ENCODE results near the gene ORC1.

The ORC1 gene

DNA sequence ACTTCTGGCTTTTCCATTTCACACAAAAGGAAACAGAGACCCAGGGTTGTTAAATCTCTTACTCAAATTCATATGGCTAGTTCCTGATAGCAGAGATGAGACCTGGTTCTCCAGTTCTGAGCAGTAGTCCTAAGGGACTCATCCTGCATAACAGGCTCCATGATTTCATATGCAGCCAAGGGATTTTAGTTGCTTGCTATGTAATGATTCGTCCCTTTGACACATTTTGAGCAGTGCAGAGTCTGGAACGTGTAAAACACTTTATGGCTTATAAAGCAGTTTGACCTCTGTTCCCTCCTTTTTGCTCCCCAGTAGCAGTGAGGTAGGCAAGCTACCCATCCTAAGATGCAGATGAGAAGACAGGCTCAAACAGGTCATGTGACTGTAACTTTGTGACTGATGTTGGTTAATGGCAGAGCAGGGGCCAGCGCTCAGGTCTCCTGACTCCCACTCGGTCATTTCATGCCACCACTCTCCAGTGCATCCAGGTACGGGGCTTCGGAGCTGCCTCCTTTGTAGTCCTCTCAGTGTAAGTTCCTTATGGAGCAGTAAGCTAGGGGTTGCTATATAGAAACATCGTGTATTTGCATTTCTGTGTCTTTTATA, 62.5 kb downstream of the ORC1 start:
- DNase-seq = no peak

DNA sequence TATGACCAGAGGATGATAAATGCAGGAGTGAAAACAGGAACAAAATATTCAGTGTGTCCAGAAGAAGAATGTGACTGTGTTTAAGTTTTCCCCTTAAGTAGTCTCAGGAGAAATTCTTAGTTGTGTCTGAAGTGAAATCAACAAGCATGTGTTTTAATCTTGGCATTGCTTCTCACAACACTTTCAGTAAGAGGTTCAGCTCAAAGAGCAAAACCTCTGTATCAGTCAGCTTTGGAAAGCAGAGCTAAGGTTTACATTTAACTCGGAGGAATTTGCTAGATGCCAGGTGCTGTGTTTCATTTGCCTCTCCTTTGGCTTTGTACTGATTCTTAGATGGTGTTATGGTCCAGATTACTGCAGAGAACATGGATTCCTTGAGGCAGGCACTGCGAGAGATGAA, 66.8 kb downstream of the ORC1 start:
- no peak for DNase-seq

DNA sequence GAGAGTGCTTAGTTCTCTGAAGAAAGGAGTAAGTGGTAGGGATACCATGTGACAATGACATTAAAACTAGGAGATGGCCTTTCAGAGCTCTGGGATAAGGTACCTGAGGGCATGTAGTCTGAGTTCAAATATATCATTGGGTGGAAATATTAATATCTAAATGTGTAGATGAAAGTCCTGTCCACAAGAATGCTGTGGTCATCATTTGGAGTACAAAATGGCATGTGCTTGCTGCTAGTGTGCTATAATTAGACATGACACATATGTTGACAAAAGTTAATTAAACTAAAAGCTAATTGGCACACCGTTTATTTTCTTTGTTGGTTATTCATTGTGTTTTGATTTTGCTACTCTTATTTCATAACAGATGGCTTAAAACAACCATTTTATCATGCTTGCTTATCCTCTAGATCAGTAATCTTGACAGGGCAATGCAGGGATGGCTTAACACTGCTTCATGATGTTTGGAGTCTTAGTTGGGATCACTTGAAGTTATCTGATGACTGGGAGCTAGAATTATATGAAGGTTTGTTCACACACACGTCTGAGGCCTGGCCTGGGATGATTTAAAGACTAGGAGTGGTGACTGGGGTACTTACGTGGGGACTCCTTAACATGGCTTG, 69.2 kb downstream of the ORC1 start:
- DNase-seq = no peak

DNA sequence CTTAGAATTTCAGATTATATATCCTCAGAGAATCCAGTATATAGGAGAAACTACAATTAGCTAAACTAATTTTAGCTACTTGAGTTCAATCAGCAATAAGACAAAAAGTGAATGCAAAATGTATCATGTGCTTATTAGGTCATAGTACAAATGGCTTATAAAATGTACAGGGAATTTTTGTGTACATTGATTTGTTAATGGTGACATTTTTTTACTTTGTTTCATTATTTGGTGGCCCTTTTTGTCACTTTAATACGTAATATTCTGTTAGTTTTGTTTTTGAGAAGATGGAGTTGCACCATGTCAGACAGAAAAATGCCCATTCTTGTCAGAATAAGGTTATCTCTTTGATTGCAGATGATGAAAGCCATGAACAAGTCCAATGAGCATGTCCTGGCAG, 71.8 kb downstream of the ORC1 start:
- no peak for DNase-seq

DNA sequence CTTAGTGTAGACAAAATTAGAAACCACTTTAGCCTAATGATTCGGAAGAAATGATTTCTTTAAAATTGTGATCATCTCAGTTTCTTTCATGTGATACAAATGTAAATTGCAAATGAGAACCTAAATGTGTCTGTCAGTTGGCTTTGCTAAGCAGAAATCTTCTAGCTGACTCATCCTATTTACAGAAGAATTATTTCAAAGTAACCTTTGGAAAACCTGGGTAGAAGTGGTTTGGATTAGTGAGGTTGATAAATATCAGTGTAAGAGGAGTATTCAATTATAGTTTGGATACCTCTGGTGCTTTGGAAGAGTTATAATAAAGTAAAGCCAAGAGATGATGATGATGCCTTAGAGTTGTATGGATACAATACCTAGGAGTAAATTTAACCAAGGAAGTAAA, 75.6 kb downstream of the ORC1 start:
- DNase-seq = no peak

DNA sequence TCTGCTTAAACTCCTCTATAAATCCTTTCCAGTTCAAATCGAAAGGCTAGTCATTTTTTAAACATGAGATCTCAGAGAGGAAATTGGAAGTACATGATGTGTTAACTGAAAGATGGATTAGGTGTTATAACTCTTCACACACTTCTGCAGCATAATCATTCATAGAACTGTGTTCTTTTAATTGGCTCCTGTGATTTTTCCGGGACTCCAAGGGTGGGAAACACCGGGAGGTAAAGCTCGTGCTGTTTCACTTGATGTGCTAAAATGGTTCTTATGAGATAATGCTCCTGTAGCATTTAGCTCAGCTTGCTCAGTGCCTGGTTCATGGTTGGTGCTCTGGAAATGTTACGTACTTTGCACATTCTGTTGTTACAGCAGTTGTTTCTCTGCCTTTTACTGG, 78.4 kb downstream of the ORC1 start:
- DNase-seq = no peak

DNA sequence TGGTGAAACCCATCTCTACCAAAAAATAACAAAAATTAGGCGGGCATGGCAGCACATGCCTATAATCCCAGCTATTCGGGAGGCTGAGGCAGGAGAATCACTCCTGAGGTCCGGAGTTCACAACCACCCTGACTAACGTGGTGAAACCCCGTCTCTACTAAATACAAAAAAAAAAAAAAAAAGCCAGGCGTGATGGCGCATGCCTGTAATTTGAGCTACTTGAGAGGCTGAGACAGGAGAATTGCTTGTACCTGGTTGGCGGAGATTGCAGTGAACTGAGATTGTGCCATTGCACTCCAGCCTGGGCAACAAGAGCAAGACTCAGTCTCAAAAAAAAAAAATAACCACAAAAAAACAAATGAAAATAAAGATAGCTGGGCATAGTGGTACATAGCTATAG, 80.5 kb downstream of the ORC1 start:
- DNase-seq = no peak
